Mesenchymal stem cell (in vitro differentiated cells and primary cell): Measurements from ENCODE around the gene CSNK1G1.
"Not testable (repeated sequence)": the region's sequence is repeated elsewhere in the genome, so short reads cannot be mapped to it uniquely, and the experiment has no call there.

Experiments
- DNase-seq: peaks from one replicate; pipeline ENCODE4 v3.0.0-alpha.2; 2013
- H2AFZ ChIP-seq: one replicate; pipeline ENCODE4 v1.6.1; 2013; ENCODE audit warnings: low read depth, mild to moderate bottlenecking, control low read depth, inconsistent platforms, low read length, moderate library complexity
- H2AK5ac ChIP-seq: 2 replicates; pipeline ENCODE4 v1.6.1; 2013; ENCODE audit warnings: low read length, moderate library complexity, mild to moderate bottlenecking, inconsistent platforms; ENCODE audit not compliant: severe bottlenecking
- H2BK120ac ChIP-seq: one replicate; pipeline ENCODE4 v1.6.1; 2013; ENCODE audit warnings: low read depth, mild to moderate bottlenecking, inconsistent platforms, low read length, moderate library complexity
- H2BK12ac ChIP-seq, 2 experiments: one replicate each; pipeline ENCODE4 v1.6.1; 2013; ENCODE audit warnings: inconsistent platforms in 2 of 2, low read length in 2 of 2, mild to moderate bottlenecking in 2 of 2, moderate library complexity in 2 of 2, control low read depth in 1 of 2
- H2BK15ac ChIP-seq: one replicate; pipeline ENCODE4 v1.6.1; 2013; ENCODE audit warnings: mild to moderate bottlenecking, low read depth, inconsistent platforms; ENCODE audit not compliant: poor library complexity, severe bottlenecking
- H2BK5ac ChIP-seq: 2 replicates; pipeline ENCODE4 v1.6.1; 2013; ENCODE audit warnings: low read depth, mild to moderate bottlenecking, low read length, control low read depth, inconsistent platforms; ENCODE audit not compliant: poor library complexity, severe bottlenecking
- H3K14ac ChIP-seq, 2 experiments: one replicate each; pipeline ENCODE4 v1.6.1; 2013; ENCODE audit warnings: inconsistent platforms in 2 of 2, low read length in 2 of 2, control low read depth in 1 of 2, mild to moderate bottlenecking in 1 of 2, moderate library complexity in 1 of 2
- H3K18ac ChIP-seq, 2 experiments: one replicate each; pipeline ENCODE4 v1.6.1; 2013; ENCODE audit warnings: inconsistent platforms in 2 of 2, low read length in 2 of 2, control low read depth in 1 of 2, low read depth in 1 of 2, mild to moderate bottlenecking in 1 of 2
- H3K23ac ChIP-seq, 2 experiments: one replicate each; pipeline ENCODE4 v1.6.1; 2013; ENCODE audit warnings: inconsistent platforms in 2 of 2, low read length in 2 of 2, mild to moderate bottlenecking in 2 of 2, moderate library complexity in 2 of 2, control low read depth in 1 of 2
- H3K27ac ChIP-seq: 2 replicates; pipeline ENCODE4 v1.5.1; 2013; ENCODE audit warnings: mild to moderate bottlenecking, moderate library complexity, low read length, control low read depth, inconsistent platforms; ENCODE audit not compliant: poor library complexity, severe bottlenecking
- H3K27me3 ChIP-seq, 2 experiments: 2 replicates each; pipeline versions ENCODE4 v1.6.1 to v1.7.0; 2013; ENCODE audit warnings: low read length in 2 of 2, mild to moderate bottlenecking in 2 of 2, moderate library complexity in 2 of 2, control low read depth in 1 of 2, inconsistent platforms in 1 of 2; ENCODE audit not compliant: control insufficient read depth in 1 of 2, insufficient read depth in 1 of 2
- H3K36me3 ChIP-seq, 2 experiments: 2 replicates each; pipeline versions ENCODE4 v1.6.1 to v1.7.0; 2013; ENCODE audit warnings: low read length in 2 of 2, control low read depth in 1 of 2, inconsistent platforms in 1 of 2, low read depth in 1 of 2, mild to moderate bottlenecking in 1 of 2; ENCODE audit not compliant: insufficient read depth in 2 of 2, control insufficient read depth in 1 of 2
- H3K4ac ChIP-seq, 2 experiments: one replicate each; pipeline ENCODE4 v1.6.1; 2013; ENCODE audit warnings: inconsistent platforms in 2 of 2, low read length in 2 of 2, mild to moderate bottlenecking in 2 of 2, moderate library complexity in 2 of 2, control low read depth in 1 of 2, low read depth in 1 of 2
- H3K4me1 ChIP-seq: 2 replicates; pipeline ENCODE4 v1.6.1; 2013; ENCODE audit warnings: low read depth, low read length, control low read depth; ENCODE audit not compliant: control insufficient read depth, insufficient read depth
- H3K4me2 ChIP-seq: 2 replicates; pipeline ENCODE4 v1.6.1; 2013; ENCODE audit warnings: low read length, mild to moderate bottlenecking, inconsistent platforms; ENCODE audit not compliant: poor library complexity, severe bottlenecking
- H3K4me3 ChIP-seq, 2 experiments: 2 replicates each; pipeline versions ENCODE4 v1.5.1 to v1.7.0; 2013; ENCODE audit warnings: low read length in 2 of 2, mild to moderate bottlenecking in 2 of 2, control low read depth in 1 of 2, low read depth in 1 of 2; ENCODE audit not compliant: insufficient read depth in 1 of 2
- H3K79me1 ChIP-seq: replicated peaks from 2 replicates; pipeline ENCODE4 v1.6.1; 2013; ENCODE audit warnings: mild to moderate bottlenecking, control low read depth, low read length, inconsistent platforms; ENCODE audit not compliant: poor library complexity, severe bottlenecking
- H3K9ac ChIP-seq: 2 replicates; pipeline ENCODE4 v1.7.0; 2013; ENCODE audit warnings: mild to moderate bottlenecking, low read length, moderate library complexity
- H3K9me3 ChIP-seq: 2 replicates; pipeline ENCODE4 v1.7.0; 2013; ENCODE audit warnings: mild to moderate bottlenecking, low read length; ENCODE audit not compliant: control insufficient read depth
- H4K8ac ChIP-seq: one replicate; pipeline ENCODE4 v1.6.1; 2013; ENCODE audit warnings: inconsistent platforms, mild to moderate bottlenecking, low read length, moderate library complexity
- H4K91ac ChIP-seq: one replicate; pipeline ENCODE4 v1.6.1; 2013; ENCODE audit warnings: mild to moderate bottlenecking, low read length, inconsistent platforms
- WGBS: methylation state at CpG from one replicate; pipeline ENCODE4 v1.1.7; 2013; ENCODE audit warnings: mixed read lengths; 5-methylcytosine and 5-hydroxymethylcytosine counted together

Gene CSNK1G1

DNA sequence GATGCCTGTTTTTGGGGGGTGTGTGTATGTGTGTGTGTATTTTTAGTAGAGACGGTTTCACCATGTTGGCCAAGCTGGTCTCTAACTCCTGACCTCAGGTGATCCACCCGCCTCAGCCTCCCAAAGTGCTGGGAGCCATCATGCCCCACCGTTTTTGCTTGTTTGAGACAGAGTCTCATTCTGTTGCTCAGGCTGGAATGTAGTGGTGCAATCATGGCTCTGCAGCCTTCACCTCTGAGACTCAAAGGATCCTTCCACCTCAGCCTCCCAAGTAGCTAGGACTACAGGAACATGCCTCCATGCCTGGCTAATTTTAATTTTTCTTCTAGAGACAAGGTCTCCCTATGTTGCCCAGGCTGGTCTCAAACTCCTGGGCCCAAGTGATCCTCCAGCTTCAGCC lies 36.5 kb upstream of the CSNK1G1 start:
- H2BK15ac ChIP-seq, H4K91ac ChIP-seq, DNase-seq, H3K23ac ChIP-seq, H3K18ac ChIP-seq, H3K4ac ChIP-seq, H4K8ac ChIP-seq, H3K14ac ChIP-seq, H2AFZ ChIP-seq, H3K9me3 ChIP-seq, H2AK5ac ChIP-seq, H2BK5ac ChIP-seq, H3K9ac ChIP-seq, H3K27ac ChIP-seq, H2BK12ac ChIP-seq, H3K4me3 ChIP-seq, H3K4me2 ChIP-seq, H2BK120ac ChIP-seq, H3K4me1 ChIP-seq, H3K27me3 ChIP-seq: not testable (repeated sequence)
- peaks cover 13 to 42% of the 10 kb centered on the region in 2 experiments for H3K36me3 ChIP-seq
- H3K79me1 ChIP-seq = peaks cover 13% of the 10 kb centered on the region
- 94% methylated on average over 3 of the region's 3 CpGs for WGBS

DNA sequence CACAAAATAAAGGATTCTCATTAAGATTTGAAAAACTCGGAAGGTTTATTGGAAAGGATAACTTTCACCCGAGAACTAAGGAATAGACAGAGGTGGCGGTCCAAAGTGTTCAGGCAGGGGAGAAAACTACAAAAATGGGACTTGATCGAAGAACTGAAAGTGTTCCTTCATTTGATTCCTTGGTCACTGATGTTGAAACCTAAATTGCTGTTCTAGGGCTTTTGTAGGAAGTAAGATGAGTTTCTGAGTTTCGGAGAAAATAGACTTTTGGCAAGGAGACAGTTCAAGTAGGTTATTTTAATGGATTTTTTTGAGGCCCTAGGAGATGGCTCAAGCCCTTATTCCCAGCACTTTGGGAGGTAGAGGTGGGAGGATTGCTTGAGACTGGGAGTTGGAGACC lies 33.1 kb upstream of the CSNK1G1 start:
- Histone ChIP-seq H3K4me3 (peak overlapping the region in 1 of 2 experiments; percentile 94), H2AFZ (no peak overlapping the region), H3K79me1 (peaks cover 12% of the 10 kb centered on the region), H3K9ac (no peak overlapping the region), H3K4me2 (peak overlapping the region; percentile 53), H4K8ac (no peak overlapping the region), H2BK15ac (no peak overlapping the region), H2BK5ac (no peak overlapping the region), H3K4me1 (peaks cover 6% of the 10 kb centered on the region), H3K9me3 (no peaks in the 10 kb centered on the region), H3K36me3 (peaks cover 0 to 11% of the 10 kb centered on the region in 2 experiments), H3K4ac (no peak overlapping the region), H2AK5ac (no peak overlapping the region), H3K18ac (no peak overlapping the region), H3K23ac (no peak overlapping the region), H2BK12ac (no peak overlapping the region), H2BK120ac (no peak overlapping the region), H3K27me3 (no peaks in the 10 kb centered on the region), H4K91ac (no peak overlapping the region), H3K14ac (no peak overlapping the region), H3K27ac (no peak overlapping the region)
- WGBS = 98% methylated on average over 5 of the region's 5 CpGs
- no peak for DNase-seq

DNA sequence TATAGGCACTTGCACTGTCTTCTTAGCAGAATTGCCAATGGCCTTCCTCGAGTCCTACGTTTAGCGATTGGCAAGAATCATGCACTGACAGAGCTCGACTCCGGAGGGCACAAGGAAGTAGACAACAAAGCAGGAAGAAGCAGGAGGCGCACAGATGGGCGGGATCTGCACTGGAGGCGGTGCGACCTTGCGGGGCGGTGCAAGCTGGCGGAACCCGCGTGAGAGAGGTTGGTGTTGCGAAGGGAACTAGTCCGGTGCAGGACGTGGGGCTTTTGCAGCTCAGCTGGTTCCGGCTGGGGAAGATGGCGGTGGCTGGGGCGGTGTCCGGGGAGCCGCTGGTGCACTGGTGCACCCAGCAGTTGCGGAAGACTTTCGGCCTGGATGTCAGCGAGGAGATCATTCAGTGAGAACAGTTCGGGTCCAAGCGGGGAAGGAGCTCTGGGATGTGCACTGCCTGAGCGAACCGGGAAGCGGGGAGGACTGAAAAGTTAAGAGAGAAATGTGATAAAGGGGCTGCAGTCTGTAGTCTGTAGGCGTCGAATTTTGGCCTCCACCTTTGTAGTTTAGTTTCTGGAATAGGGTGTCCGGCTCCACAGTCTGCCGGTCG lies 31.7 kb upstream of the CSNK1G1 start, which contains the start of gene TRIP4:
Gene TRIP4, plus strand, starts transcription at position 275 of the 607 bp plus-strand sequence. Its CDS starts 28 bp downstream, at position 303.
- H3K23ac ChIP-seq = peak within 1 kb of the TSS in 1 of 2 experiments; percentile 90
- H3K18ac ChIP-seq = peak within 1 kb of the TSS; percentile 56 to 63
- H3K4me3 ChIP-seq = peak within 1 kb of the TSS; percentile 73 to 94
- peak within 1 kb of the TSS; percentile 9 to 96 for H3K4ac ChIP-seq
- H3K27me3 ChIP-seq = no peaks in the 10 kb centered on the region
- peaks cover 11% of the 10 kb centered on the region for H3K79me1 ChIP-seq
- H2AFZ ChIP-seq = peak within 1 kb of the TSS; percentile 79
- H2BK5ac ChIP-seq = no peak within 1 kb of the TSS
- H4K91ac ChIP-seq = no peak within 1 kb of the TSS
- H3K36me3 ChIP-seq = peaks cover 0 to 4% of the 10 kb centered on the region in 2 experiments
- peak within 1 kb of the TSS; percentile 88 for H4K8ac ChIP-seq
- no peaks in the 10 kb centered on the region for H3K9me3 ChIP-seq
- no peak within 1 kb of the TSS for H2BK120ac ChIP-seq
- H3K4me2 ChIP-seq = peak within 1 kb of the TSS; percentile 62
- H3K4me1 ChIP-seq = peaks cover 6% of the 10 kb centered on the region
- H3K27ac ChIP-seq = peak within 1 kb of the TSS; percentile 87
- WGBS = 1% methylated on average over 33 of the region's 35 CpGs
- H2BK12ac ChIP-seq = no peak within 1 kb of the TSS
- peak within 1 kb of the TSS; percentile 94 for H3K9ac ChIP-seq
- H2AK5ac ChIP-seq = peak within 1 kb of the TSS; percentile 4
- H2BK15ac ChIP-seq = no peak within 1 kb of the TSS
- no peak within 1 kb of the TSS for H3K14ac ChIP-seq
- peak; percentile 98 for DNase-seq

DNA sequence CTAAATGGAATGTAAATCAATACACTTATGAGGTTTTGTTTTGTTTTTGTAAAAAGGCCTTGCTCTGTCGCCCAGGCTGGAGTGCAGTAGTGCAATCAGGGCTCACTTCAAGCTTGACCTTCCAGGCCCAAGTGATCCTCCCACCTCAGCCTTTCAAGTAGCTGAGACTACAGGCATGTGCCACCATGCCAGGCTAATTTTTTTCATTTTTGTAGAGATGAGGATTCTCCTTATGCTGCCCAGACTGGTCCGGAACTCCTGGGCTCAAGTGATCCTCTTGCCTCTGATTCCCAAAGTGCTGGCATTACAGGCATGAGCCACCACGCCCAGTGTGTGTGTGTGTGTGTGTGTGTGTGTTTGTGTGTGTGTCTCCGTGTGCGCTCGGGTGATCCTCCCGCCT lies 30.3 kb upstream of the CSNK1G1 start:
- Histone ChIP-seq H4K8ac (peak overlapping the region; percentile 4), H2AFZ (no peak overlapping the region), H3K4ac (no peak overlapping the region), H3K4me1 (peaks cover 6% of the 10 kb centered on the region), H3K36me3 (no peaks in the 10 kb centered on the region), H3K4me3 (no peak overlapping the region), H3K9me3 (no peaks in the 10 kb centered on the region), H3K23ac (no peak overlapping the region), H2BK12ac (peak overlapping the region in 1 of 2 experiments; percentile 42), H2BK120ac (no peak overlapping the region), H2BK5ac (no peak overlapping the region), H4K91ac (no peak overlapping the region), H3K14ac (no peak overlapping the region), H2BK15ac (no peak overlapping the region), H3K4me2 (no peak overlapping the region), H3K9ac (no peak overlapping the region), H3K27me3 (no peaks in the 10 kb centered on the region), H3K18ac (no peak overlapping the region), H3K79me1 (peaks cover 6% of the 10 kb centered on the region), H3K27ac (no peak overlapping the region), H2AK5ac (no peak overlapping the region)
- 100% methylated on average over 3 of the region's 7 CpGs for WGBS
- DNase-seq = no peak
